ENCODE data around the gene SCNM1.

The SCNM1 gene, protein sequence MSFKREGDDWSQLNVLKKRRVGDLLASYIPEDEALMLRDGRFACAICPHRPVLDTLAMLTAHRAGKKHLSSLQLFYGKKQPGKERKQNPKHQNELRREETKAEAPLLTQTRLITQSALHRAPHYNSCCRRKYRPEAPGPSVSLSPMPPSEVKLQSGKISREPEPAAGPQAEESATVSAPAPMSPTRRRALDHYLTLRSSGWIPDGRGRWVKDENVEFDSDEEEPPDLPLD

DNA sequence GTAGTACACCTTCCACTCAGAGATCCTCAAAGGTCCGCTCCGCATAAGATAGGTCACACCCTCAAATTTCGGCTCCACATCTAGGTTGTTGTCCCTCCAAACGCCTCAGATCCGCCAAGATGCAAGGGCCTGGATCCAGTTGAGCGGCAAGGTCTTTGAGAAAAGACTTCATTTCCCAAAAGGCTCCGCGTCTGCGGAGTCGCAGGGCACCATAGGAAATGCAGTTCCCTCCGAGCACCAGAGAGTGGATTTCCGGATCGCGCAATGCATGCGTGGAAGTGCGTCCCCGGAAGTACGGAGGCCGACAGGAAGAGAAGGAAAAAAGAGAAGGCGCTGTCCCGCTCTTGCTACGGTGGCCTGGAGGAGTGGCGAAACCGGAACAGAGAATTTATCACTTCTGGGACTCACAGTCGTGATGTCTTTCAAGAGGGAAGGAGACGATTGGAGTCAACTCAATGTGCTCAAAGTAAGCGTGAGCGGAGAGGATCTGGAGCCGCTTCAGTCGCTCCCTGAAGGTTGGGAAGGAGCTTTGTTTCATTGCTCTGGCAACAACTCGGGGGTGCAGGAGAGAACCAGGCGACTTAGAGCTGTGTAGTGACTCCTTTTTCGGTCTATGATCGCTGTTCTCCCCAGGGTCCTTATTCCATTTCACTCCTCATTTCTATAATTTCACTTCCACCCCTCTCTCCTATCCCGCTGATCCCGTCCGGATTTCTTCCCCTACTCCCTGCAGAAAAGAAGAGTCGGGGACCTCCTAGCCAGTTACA lies at the start of gene SCNM1, which contains the start of gene LYSMD1:
SCNM1 (plus strand) TSS at position 407 of the 767 bp plus-strand sequence; CDS start at position 416, 9 bp downstream.
LYSMD1 (minus strand) TSS at position 165 of the 767 bp plus-strand sequence. CDS start 644 bp downstream, outside the sequence.
- DNase-seq (ENCODE audit: low read depth in 2 of 3, low spot score in 2 of 3) = peak; percentile 77 to 84 (median 83)

DNA sequence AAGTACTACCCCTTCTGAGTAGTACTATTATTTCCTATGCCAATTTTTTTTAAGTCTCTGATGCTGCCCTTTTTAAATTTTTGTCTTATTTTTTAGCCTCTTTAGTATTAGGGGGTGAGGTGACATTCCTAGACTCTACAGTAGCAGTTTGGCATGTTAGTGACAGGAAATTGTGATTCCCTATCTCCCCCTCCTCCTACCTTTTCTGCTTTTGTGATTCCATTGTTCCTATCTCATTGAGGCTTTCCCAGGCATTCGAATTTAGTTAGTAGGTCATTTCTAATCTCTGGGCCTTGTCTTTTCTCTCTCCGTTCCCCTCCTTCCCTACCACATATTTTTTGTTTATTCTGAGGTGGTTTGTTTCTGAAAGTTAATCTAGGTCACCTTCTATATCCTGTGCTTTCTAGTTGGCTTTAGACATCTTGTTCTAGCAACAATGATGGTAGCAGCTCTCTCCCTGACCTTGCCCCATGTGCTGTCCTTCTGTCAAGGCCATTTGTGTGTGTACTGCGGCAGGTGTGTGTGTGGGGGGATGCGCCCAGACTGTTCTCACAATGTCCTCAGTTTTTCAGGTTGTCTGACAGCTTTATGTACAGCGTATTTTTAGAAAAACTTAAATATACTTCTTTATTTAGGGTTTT lies 41.1 kb upstream of the SCNM1 start:
- no peak for DNase-seq (ENCODE audit: low read depth in 2 of 3, low spot score in 2 of 3)

DNA sequence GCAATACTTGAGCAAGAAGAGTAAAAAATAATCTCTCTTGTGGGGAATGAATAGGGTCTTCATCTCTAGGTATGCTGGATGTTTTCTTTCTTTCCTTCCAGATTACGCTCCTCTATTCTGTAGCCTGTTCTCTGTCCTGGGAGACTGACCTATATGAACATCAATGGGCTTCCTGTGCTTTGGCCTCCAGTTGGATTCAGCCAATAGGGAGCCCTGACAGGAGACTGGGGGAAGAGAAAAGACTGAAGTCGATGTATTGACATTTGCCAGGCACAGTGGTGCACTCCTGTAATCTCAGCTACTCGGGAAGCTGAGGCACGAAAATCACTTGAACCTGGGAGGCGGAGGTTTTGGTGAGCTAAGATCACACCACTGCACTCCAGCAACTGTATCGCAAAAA lies 37.1 kb upstream of the SCNM1 start:
- DNase-seq (ENCODE audit: low read depth in 2 of 3, low spot score in 2 of 3) = no peak

DNA sequence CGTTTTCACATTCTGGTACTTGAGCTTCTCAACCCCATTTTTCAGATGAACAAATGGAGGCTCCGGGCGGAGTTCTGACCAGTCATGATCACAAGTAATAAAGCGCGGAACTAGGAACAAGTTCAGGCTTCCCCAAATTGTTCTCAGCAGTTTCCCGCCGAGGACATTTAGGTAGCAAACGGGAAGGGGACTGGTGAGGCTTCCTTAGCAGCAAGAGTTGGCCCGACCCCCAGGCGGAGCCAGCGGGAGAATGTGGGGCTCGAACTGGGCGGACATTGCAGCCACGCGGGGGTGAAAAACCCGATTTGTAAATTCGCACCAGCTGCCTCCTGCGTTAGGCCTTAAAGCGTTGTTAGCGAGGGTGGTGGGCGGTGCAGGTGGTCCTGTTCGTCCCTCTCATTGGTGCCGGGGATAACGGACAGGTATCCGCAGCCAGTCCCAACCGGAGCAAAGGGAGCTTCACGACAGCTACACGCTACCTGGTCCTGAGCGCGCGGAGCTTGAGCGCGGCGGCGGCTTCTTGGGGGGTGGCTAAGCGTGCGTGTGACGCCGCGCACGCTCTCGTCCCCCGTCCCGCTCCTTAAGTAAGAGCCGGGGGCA lies 34.9 kb upstream of the SCNM1 start:
- peak; percentile 56 to 59 (median 58) for DNase-seq (ENCODE audit: low read depth in 2 of 3, low spot score in 2 of 3)

DNA sequence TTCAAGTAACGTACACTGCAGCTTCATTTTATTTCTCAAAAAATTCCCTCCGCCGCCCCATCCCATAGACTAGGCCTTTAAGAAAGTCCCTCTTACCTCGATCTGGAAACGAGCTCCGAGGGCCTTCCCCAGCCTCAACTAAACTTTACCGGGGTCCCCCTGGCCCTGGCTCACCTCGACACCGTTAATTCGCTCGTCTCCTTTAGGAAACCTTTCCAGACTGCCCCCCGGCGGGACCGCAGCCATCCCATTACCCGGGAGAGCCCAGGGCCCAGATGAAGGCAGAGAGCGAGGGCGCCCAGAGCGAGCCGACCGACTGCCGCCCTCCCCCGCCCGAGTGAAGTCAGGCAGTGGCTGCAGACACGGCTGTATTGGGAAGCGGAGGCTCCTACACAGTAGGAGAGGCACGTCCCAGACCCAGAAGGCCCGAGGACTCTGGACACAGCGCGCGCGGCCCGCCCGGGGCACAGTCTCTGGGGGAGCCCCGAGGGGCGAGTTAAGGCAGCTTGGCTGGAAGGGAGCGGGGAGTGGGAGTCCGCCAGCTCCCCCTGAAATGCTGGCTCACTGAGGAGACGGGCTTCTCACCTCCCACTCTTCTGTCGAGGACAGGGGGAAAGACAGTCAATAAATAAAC lies 34.1 kb upstream of the SCNM1 start:
- no peak for DNase-seq (ENCODE audit: low read depth in 2 of 3, low spot score in 2 of 3)

DNA sequence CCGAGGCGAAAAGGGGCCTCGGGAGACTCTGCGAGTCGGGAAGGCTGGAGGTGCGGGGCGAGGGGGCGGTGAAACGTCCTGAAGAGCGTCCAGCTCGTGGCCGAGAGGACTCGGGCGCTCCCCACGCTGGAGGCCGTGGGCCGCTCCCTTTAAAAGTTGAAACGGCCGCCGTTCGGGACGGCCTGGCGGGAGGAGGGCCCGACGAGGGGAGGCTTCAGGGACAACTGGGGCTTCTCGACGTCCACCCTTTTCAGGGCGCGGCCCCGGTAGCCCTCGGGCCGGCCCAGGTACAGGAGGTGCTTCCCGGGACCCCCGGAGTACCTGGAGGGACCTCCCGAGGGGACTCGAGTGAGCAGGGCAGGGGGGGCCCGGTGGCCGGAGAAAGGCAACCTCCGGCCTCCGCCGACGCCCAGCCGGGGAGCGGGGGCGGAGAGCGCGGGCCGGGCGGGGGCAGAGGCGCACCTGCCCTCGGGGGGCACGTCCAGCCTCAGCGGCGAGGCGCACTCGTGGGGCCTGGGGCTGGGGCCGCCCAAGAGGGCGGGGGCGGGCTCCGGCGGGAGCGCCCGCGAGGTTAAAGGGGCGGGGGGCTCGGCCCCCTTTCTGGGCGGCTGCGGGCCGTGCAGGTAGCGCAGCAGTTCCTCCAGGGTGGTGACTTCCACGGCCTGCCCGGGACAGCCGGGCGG lies 33.5 kb upstream of the SCNM1 start:
- DNase-seq (ENCODE audit: low read depth in 2 of 3, low spot score in 2 of 3) = no peak

DNA sequence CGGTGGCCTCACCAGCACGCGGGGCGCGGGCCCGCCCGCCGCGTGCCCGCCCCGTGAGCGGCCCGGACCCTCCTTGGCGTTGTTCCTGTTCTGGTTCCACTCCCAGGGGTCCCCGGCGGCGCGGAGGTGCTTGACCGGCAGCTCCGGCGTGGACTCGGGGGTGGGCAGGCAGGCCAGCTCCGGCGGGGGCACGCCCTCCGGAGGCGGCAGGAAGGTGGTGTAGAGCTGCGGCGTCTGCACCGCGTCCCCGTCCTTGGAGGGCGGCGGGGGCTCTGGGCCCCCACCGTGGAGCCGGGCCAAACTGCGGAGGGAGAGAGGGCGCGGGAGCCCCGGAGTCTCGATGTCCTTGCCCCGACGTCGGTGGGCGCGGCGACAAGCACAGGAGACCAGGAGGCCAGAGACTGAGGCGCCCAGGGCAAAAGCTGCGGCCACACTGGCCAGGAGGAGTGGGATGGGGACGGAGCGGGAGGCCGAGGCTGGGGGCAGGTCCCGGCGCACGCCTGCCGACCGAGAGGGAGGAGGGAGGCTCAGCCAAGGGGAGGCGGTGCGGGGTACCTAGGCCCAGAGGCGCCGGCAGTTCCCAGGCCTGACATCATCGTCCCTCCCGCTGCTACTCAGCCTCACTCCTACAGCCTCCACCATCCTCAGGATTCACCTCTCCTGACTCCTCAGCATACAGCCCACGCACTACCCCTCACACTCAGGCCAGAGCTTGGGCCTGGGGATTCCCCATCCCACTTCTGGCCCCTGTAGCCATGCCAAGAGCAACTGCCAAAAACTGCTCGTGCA lies 32.7 kb upstream of the SCNM1 start:
- DNase-seq (ENCODE audit: low read depth in 2 of 3, low spot score in 2 of 3) = no peak

DNA sequence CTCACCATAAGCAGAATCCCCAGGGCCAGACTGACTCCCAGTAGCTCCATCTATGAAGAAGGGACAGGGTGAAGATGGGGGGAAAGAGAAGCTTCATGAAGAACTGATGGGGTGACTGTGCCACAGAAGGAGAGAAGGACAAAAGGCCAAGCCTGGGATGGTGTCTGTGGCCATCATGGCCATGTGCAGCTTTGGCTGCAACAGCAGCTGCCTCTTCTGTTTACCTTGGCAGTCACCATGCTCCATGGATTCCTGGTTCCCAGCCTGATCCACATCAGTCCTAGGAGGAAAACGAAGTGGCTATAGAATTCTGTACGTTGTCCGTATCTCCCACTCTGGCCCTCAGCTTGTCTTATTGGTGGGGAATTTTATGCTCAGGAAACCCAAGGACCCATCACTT lies 31.5 kb upstream of the SCNM1 start:
- DNase-seq (ENCODE audit: low read depth in 2 of 3, low spot score in 2 of 3) = no peak

DNA sequence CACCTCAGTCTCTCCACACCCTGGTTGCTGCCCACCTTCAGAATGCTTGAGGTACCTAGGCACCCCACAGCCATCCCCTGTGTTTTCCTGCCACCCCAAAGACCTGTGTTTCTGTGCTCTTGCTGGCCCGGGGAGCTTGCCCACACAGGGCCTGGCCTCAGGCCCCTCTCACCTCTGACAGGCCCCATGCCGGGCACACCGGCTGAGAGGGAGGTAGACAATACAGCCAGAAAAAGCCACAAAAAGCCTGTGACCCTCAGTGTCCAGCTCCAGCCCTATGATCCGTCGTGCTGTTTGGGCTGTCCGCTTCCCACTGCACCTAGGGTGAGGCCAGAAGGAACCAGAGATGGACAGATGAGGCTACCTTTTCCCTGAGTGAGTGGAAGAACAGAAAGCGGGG lies 31.0 kb upstream of the SCNM1 start:
- no peak for DNase-seq (ENCODE audit: low read depth in 2 of 3, low spot score in 2 of 3)

DNA sequence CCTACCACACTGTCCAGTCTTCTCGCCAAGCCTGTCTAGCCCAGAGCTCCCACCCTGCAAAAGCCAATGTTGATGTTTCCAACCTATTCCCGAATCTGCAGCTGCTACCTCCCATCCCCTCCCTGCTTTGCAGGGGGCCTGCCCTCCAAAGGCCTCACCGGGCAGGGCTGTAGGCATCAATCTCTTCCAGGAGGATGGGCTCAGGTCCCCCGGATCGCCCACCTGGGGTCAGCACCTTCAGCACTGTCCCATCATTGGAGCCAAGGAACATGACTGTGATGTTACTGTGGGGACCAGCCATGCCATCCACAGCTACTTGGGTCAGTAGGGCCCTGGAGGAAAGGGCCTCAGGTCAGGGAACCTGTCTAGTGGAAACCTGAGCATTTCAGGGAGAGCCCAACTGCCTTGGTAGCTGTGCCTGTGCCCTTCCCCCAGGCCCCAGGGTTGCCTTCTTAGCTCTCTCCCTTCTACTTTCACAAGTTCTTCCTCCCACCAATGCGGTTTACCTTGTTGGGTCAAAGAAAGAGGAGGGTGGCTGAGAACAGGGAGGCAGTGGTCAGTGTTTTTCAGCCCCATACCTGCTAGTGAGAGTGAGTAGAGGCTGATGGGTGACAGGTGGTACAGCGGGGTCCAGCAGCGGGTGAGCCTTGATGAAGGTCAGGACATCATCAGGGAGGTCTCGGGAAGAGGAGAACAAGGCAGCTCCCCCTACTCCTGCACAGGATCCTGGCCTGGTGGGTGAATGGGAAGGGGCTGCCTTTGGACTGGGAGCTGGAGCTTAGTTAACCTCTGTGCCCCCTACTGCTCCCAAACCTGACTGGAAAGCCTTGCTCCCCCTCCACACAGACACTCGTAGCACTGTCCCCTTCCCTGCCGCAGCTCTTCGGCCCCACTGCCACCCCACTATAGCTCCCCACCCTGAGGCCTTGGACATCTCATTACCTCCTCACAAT lies 30.2 kb upstream of the SCNM1 start:
- DNase-seq (ENCODE audit: low read depth in 2 of 3, low spot score in 2 of 3) = no peak

DNA sequence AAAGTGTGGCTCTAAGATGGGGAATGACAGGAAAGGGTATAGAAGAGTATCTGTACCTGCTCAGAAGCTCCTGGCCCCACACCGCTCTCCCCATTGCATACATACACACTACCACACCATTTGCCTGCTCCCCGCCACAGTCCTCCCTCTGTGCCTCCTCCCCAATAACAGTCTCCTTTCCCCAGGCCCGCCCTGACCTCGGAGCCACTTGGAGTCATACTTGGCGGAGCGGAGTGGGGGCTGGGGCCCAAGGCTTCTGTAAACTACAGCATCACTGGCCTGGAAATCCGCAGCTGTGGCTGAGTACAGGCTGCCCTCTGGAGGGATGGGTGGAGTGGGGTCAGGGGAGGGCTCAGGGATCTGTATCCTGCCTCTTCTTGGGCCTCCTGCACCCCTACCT lies 28.2 kb upstream of the SCNM1 start:
- no peak for DNase-seq (ENCODE audit: low read depth in 2 of 3, low spot score in 2 of 3)

DNA sequence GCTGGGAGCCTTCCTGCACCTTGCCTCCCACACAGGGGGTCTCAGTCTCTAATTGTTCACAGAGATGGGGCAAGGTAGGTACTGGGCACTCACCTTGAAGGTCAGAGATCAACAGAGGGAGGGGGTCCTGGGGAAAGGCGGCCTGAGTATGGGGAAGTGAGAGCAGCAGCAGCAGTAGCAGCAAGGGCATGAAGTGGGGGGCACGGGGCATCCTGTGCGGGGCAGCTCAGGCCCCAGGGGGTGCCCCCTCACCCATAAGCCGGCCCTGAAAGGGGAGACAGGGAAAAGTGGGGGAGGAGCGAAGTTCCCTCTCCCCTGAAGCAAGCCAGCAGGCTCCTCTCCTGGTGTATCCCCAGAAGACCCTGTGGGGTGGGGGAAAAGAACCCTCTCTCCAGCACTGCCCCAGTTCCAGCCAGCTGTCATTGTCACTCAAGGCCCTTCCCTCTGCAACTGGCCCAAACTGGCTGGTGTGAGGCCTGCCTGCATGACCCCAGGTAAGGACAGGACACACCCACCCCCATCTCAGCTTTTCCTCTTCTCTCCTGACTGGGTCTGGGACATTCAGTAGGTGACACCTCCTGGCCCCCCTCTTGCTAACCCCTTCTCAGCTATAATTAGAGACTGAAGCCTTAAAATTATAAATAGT lies 23.4 kb upstream of the SCNM1 start:
- DNase-seq (ENCODE audit: low read depth in 2 of 3, low spot score in 2 of 3) = no peak

DNA sequence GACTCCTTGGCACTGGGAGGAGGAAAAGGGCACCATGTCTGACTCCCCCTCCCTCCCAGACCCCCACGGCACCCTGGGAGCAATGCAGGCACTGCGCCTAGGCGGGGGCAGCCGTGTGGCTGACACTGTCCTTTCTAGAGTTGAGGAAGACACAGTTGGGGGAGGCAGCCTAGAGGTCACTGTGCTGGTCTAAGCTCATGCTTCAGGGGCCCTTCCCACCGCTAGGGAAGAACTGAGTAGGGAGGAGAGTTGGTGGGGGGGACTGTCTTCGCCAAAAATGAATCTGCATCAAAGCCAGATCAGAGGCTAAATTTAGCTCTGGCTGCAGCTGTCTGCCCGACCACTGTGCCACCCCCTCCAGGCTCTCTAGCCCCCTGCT lies 22.9 kb upstream of the SCNM1 start:
- no peak for DNase-seq (ENCODE audit: low read depth in 2 of 3, low spot score in 2 of 3)

DNA sequence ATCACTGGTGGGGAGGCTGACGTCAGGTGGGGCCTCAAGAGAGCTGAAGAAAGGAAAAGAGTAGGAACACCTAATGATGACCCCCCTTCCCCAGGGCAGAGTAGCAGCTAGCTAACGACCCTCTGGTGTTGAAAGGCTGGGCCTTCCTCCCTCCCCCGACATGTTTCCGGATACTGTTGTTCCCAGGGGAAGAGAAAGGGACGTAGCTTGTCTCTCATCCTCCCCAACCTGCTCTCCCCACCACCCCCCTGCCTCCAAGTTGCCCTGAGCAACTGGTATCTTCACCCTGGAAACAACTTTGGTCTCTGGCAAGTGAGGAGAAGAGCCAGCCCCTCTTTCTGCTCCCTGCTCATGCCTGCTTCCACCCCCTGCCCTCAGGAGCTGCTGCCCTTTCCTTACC lies 22.0 kb upstream of the SCNM1 start:
- no peak for DNase-seq (ENCODE audit: low read depth in 2 of 3, low spot score in 2 of 3)

DNA sequence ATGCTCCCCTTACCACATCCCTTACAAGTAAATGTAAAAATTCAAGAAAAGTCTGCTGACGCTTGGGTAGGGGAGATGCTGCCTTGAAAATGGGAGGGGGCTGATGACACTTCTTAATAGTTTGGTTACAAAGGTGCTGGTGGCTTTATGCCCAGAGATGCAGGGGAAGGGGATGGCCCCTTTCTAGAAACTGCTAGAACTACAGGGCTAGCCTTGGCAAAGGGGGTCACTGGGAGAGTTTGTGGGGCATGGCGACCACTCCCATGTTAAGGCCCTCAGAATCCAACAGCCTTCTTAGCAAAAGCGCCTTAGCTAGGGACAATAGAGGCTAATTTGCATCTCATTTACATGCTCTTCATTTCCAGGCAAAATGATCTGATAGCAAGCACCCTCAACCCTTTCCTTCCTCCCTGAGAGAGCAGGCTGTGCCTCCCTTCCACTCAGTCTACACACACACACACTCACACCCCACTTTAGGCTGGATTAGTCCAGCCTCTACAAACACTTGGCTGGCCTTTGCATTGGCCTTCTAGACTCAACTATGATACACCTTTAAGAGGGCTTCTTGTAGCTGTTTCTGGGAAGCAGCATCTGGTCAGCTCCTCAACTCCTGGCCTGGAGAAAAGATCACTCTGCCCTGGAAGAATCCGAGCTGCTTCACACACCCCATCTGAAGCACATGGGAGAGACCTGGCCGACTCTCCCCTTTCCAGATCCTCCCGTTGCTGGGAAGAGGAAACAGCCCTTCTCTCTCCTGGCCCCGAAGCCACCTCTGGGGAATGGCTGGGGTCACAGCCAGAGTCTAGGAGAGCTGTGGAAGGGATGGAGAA lies 21.3 kb upstream of the SCNM1 start:
- DNase-seq (ENCODE audit: low read depth in 2 of 3, low spot score in 2 of 3) = no peak

DNA sequence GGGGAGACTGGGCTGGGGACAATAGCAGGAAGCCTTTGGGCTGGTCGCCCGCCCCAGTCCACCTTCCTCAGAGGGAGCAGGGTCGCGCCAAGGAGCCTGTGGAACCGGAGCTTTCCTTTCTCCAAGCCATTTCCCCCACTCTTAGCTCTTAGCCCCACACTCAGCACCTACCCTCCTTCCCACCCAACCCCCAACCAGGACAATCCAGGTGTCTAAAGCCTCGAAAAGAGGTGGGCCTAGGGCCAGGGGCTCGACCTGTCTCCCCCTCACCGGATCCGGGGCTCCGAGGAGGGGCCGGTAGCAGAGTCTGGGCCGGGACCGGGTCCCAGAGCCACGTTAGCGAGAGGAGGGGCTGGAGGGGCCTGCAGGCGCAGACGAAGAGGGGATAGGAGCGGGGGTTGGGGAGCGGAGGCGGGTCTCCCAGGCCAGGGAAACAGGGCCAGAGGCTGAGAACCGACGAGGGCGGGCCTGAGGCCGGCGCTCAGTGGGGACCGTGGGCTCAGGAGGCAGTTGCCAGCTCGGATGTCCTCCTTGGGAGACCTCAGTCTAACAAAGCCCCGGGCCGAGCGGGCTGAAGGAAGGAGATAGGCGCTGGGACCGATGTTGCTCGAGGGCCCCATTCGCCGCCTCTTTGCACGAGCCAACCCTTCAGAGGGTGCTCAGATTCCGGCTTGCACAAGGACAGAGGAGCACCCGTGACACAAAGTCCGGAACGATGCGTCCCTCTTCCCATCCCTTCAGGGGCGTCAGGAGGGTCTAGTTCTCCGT lies 20.5 kb upstream of the SCNM1 start:
- DNase-seq (ENCODE audit: low read depth in 2 of 3, low spot score in 2 of 3) = no peak

DNA sequence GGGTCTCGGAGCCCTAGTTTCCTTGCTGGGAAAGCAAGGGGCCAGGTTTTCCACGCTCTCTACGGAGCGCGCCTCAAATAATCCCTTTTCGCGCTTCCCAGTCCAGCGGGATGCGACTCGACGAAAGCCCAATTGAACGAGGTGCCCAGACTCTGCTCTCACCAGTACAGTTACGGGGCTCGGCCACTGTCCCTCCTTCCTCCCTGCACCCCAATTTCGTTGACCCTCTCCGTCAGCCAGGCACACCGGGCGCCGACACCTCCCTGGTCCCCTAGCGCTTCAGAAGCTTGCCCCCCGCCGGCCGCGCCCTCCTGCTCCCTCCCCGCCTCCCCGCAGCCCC lies 19.9 kb upstream of the SCNM1 start:
- no peak for DNase-seq (ENCODE audit: low read depth in 2 of 3, low spot score in 2 of 3)

Measured in activated CD8-positive, alpha-beta memory T cell treated with anti-CD3 and anti-CD28 coated beads for 48 hours (primary cell).